Mucosa of rectum (tissue), 2 donors: ENCODE measurements around the gene FAM120A.

Experiments
- H3K27ac ChIP-seq, 2 donors: one replicate each; pipeline ENCODE4 v1.7.0; 2013; ENCODE audit warnings: inconsistent platforms in 2 of 2, low read depth in 2 of 2, low read length in 2 of 2
- H3K27me3 ChIP-seq, 2 donors: one replicate each; pipeline ENCODE4 v1.7.0; 2013; ENCODE audit warnings: low read length in 2 of 2; ENCODE audit not compliant: control insufficient read depth in 2 of 2, insufficient read depth in 2 of 2
- H3K36me3 ChIP-seq, 2 donors: one replicate each; pipeline ENCODE4 v1.7.0; 2013; ENCODE audit warnings: low read length in 2 of 2; ENCODE audit not compliant: control insufficient read depth in 2 of 2, insufficient read depth in 2 of 2
- H3K4me1 ChIP-seq, 2 donors: one replicate each; pipeline ENCODE4 v1.7.0; 2013; ENCODE audit warnings: low read length in 2 of 2, mild to moderate bottlenecking in 1 of 2; ENCODE audit not compliant: control insufficient read depth in 2 of 2, insufficient read depth in 2 of 2
- H3K4me3 ChIP-seq, 2 donors: one replicate each; pipeline ENCODE4 v1.7.0; 2013; ENCODE audit warnings: low read length in 2 of 2
- H3K9ac ChIP-seq, 2 donors: one replicate each; pipeline ENCODE4 v1.7.0; 2013; ENCODE audit warnings: low read length in 2 of 2, low read depth in 1 of 2, mild to moderate bottlenecking in 1 of 2
- H3K9me3 ChIP-seq, 2 donors: one replicate each; pipeline ENCODE4 v1.7.0; 2013; ENCODE audit warnings: low read length in 2 of 2; ENCODE audit not compliant: control insufficient read depth in 2 of 2
- donor health status: healthy.
- donor health status: Normal muscosa, but diverticular disease.

Gene FAM120A

GRCh38 chr9:93603906-93604326, 152.4 kb downstream of the FAM120A start:
- no peak overlapping the region for H3K27ac ChIP-seq
- no peaks in the 10 kb centered on the region for H3K36me3 ChIP-seq
- no peak overlapping the region for H3K9ac ChIP-seq
- H3K27me3 ChIP-seq, result no peaks in the 10 kb centered on the region
- H3K4me3 ChIP-seq, result no peak overlapping the region
- peaks cover 5 to 21% of the 10 kb centered on the region in 2 donors for H3K4me1 ChIP-seq
- H3K9me3 ChIP-seq, result no peaks in the 10 kb centered on the region

- H3K36me3 ChIP-seq, result no peaks in the 10 kb centered on the region
- H3K27me3 ChIP-seq, result no peaks in the 10 kb centered on the region
- no peak overlapping the region for H3K9ac ChIP-seq
- H3K27ac ChIP-seq, result no peak overlapping the region
- no peaks in the 10 kb centered on the region for H3K4me1 ChIP-seq
- no peak overlapping the region for H3K4me3 ChIP-seq
- no peaks in the 10 kb centered on the region for H3K9me3 ChIP-seq
Measured at GRCh38 chr9:93606187-93606586, 154.7 kb downstream of the FAM120A start.

- Histone ChIP-seq H3K9ac (no peak overlapping the region), H3K4me1 (no peaks in the 10 kb centered on the region), H3K4me3 (no peak overlapping the region), H3K27me3 (no peaks in the 10 kb centered on the region), H3K27ac (no peak overlapping the region), H3K9me3 (no peaks in the 10 kb centered on the region), H3K36me3 (no peaks in the 10 kb centered on the region)
Measured at GRCh38 chr9:93610206-93610605, 158.7 kb downstream of the FAM120A start.

GRCh38 chr9:93612052-93612795, 160.7 kb downstream of the FAM120A start:
- no peak overlapping the region for H3K4me3 ChIP-seq
- H3K4me1 ChIP-seq, result no peaks in the 10 kb centered on the region
- H3K9ac ChIP-seq, result no peak overlapping the region
- H3K27ac ChIP-seq, result no peak overlapping the region
- no peaks in the 10 kb centered on the region for H3K27me3 ChIP-seq
- no peaks in the 10 kb centered on the region for H3K9me3 ChIP-seq
- H3K36me3 ChIP-seq, result no peaks in the 10 kb centered on the region

- no peaks in the 10 kb centered on the region for H3K27me3 ChIP-seq
Measured at GRCh38 chr9:93612796-93613154, 161.3 kb downstream of the FAM120A start.

GRCh38 chr9:93613174-93613573, 161.7 kb downstream of the FAM120A start:
- H3K36me3 ChIP-seq, result no peaks in the 10 kb centered on the region
- H3K4me1 ChIP-seq, result no peaks in the 10 kb centered on the region
- no peak overlapping the region for H3K4me3 ChIP-seq
- no peaks in the 10 kb centered on the region for H3K9me3 ChIP-seq
- H3K27ac ChIP-seq, result no peak overlapping the region
- no peak overlapping the region for H3K9ac ChIP-seq
- no peaks in the 10 kb centered on the region for H3K27me3 ChIP-seq

More at GRCh38 chr9:93612796-93613154, 161.3 kb downstream of the FAM120A start:
- no peaks in the 10 kb centered on the region for H3K36me3 ChIP-seq
- no peak overlapping the region for H3K27ac ChIP-seq
- no peak overlapping the region for H3K4me3 ChIP-seq
- no peaks in the 10 kb centered on the region for H3K9me3 ChIP-seq
- H3K9ac ChIP-seq, result no peak overlapping the region
- H3K4me1 ChIP-seq, result no peaks in the 10 kb centered on the region

- no peak overlapping the region for H3K4me3 ChIP-seq
- H3K4me1 ChIP-seq, result no peaks in the 10 kb centered on the region
- H3K9ac ChIP-seq, result no peak overlapping the region
- H3K9me3 ChIP-seq, result no peaks in the 10 kb centered on the region
- H3K27me3 ChIP-seq, result no peaks in the 10 kb centered on the region
- H3K36me3 ChIP-seq, result no peaks in the 10 kb centered on the region
- no peak overlapping the region for H3K27ac ChIP-seq
Measured at GRCh38 chr9:93613791-93614190, 162.3 kb downstream of the FAM120A start.

GRCh38 chr9:93614830-93615468, 163.5 kb downstream of the FAM120A start:
- Histone ChIP-seq H3K4me1 (no peaks in the 10 kb centered on the region), H3K27me3 (no peaks in the 10 kb centered on the region), H3K4me3 (no peak overlapping the region), H3K9me3 (no peaks in the 10 kb centered on the region), H3K9ac (no peak overlapping the region), H3K27ac (no peak overlapping the region), H3K36me3 (no peaks in the 10 kb centered on the region)
